Fibroblast of mammary gland (primary cell): ENCODE measurements around the gene ITGA11.

Experiments used
- DNase-seq: peaks from one replicate; pipeline ENCODE4 v3.0.0-alpha.2; 2010; ENCODE audit warnings: low read depth
- H3K4me3 ChIP-seq: 2 replicates; pipeline ENCODE4 v1.5.1; 2011; ENCODE audit warnings: low read depth, mild to moderate bottlenecking, low read length, moderate library complexity; ENCODE audit not compliant: control insufficient read depth
- TF ChIP-seq, protein P1 (sequence below): conservative IDR thresholded peaks from 2 replicates; pipeline ENCODE4 v1.5.1; 2011; ENCODE audit warnings: low read depth, low read length, inconsistent platforms; ENCODE audit not compliant: control insufficient read depth, insufficient read depth

Gene ITGA11

DNA sequence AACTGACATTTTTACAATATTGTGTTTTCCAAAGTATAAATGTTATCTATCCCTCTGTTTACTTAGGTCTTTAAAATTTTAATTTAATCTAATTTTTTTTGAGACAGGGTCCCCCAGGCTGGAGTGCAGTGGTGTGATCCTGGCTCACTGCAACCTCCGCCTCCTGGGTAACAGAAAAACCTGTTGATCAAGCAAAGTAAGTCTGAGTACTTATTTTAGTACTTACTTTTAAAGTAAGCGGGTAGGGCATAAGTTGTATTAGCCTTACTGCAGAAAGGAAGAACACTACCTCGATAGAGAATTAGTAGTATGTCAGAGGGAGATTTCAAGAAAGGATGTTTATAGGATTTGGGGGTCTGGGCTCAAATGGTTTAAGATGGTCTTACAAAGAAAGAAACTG lies 166.3 kb downstream of the ITGA11 start:
- no peak overlapping the region for H3K4me3 ChIP-seq
- no peak for DNase-seq
- TF ChIP-seq, protein P1, sequence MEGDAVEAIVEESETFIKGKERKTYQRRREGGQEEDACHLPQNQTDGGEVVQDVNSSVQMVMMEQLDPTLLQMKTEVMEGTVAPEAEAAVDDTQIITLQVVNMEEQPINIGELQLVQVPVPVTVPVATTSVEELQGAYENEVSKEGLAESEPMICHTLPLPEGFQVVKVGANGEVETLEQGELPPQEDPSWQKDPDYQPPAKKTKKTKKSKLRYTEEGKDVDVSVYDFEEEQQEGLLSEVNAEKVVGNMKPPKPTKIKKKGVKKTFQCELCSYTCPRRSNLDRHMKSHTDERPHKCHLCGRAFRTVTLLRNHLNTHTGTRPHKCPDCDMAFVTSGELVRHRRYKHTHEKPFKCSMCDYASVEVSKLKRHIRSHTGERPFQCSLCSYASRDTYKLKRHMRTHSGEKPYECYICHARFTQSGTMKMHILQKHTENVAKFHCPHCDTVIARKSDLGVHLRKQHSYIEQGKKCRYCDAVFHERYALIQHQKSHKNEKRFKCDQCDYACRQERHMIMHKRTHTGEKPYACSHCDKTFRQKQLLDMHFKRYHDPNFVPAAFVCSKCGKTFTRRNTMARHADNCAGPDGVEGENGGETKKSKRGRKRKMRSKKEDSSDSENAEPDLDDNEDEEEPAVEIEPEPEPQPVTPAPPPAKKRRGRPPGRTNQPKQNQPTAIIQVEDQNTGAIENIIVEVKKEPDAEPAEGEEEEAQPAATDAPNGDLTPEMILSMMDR: no peak

DNA sequence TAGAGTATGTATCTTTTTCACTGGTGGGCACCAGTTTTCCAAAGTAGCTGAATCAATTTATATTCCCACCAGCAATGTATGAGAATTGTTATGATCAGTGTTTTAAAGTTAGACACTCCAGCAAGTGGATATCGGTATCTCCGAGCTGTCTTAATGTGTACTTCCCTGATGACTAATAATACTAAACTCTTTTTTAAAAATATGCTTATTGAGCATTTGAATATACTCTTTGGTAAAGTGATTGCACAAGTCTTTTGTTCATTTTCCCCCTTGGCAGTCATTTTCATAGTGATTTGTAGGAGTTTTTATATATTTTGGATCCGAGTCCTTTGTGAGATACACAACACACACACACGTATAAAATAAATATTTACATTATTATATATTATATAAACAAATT lies 166.9 kb downstream of the ITGA11 start:
- no peak for DNase-seq
- TF ChIP-seq, protein P1: no peak

DNA sequence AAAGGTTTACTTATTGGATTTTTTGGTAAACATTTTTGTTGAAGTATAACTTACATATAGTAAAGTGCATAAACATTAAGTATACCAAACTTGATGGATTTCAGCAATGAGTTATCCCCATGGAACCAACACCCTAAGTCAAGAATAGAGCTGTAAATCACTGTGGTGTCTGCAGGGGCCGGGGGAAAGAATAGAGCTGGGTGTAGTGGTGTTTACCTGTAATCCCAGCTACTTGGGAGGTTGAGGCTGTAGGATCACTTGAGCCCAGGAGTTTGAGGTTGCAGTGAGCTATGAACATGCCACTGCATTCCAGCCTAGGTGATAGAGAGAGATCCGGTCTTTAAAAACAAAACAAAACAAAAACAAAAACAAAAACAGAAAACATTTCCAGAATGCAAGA lies 167.7 kb downstream of the ITGA11 start:
- no peak for DNase-seq
- TF ChIP-seq, protein P1: no peak
- no peak overlapping the region for H3K4me3 ChIP-seq

More for the DNA sequence above, 166.9 kb downstream of the ITGA11 start:
- no peak overlapping the region for H3K4me3 ChIP-seq

DNA sequence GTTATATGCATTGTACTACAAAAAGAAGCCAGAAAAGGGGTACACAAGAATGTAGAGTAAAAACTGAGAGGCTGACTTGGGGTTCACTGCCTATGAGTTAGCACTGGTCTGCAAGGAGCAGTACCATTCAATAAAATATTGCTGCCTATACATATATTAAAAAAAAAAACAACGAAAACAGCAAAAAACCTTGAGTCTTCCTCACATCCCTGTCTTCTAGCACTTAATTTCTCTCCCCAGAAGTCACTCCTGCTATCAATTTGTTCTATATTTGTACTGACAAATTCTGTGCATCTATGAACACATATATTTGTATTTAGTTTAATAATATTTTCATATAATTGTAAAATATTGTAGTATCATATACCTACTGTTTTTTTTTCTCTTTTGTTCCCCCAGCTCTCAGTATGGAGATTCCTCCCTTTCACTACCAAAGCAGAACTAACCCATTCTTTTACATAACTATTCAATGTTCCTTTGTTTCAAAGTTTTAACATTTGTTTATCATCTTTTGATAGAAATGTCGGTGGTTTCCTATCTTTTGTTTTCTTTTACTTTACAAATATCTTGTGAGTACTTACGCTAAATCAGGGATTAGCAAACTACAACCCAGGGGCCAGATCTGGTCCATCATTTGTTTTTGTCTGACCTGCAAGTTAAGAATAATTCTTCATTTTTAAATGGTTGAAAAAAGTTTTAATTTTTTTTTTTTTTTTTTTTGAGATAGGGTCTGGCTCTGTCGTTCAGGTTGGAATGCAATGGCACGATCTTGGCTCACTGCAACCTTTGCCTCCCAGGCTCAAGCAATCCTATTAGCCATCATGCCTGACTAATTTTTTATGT lies 169.2 kb downstream of the ITGA11 start:
- no peak overlapping the region for H3K4me3 ChIP-seq
- DNase-seq: no peak
- TF ChIP-seq, protein P1: no peak

DNA sequence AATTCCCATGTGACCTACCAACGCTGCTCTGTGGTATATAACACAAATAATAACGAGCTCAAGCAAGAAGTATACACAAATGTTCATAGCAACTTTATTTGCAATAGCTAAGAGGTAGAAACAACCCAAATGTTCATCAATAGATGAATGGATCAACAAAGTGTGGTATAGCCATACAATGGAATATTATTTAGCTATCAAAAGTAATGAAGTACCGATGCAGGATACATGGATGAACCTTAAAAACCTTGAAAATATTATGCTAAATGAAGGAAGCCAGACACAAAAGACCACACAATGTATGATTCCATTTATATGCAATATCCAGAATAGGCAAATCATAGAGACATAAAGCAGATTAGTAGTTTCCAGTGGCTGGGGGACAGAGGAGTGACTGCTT lies 170.0 kb downstream of the ITGA11 start:
- DNase-seq: no peak
- TF ChIP-seq, protein P1: no peak
- H3K4me3 ChIP-seq: no peak overlapping the region

DNA sequence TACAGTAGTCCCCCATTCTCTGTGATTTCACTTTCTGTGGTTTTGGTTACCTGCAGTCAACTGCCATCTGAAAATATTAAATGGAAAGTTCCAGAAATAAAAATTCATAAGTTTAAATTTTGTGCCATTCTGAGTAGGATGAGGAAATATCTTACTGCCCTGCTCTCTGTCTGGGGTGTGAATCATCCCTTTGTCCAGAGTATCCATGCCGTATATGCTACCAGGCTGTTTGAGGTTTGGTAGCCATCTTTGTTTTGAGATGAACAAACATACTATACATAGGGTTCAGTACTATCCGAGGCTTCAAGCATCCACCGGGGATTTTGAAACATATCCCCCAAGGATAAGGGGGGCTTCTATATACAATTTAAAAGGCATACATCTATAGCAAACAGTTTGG lies 170.7 kb downstream of the ITGA11 start:
- DNase-seq: no peak
- no peak overlapping the region for H3K4me3 ChIP-seq

More for the DNA sequence above, 170.7 kb downstream of the ITGA11 start:
- TF ChIP-seq, protein P1: no peak
